Activated CD8-positive, alpha-beta T cell treated with anti-CD3 and anti-CD28 coated beads, Interleukin-2, amount 10 ng/mL, durations not matched to agents 7 days and 5 days (primary cell): Measurements from ENCODE around the gene SFXN3. TPM values are rescaled to one million over a fixed set of nuclear protein-coding genes. Genes with fewer than 3 reads are reported as not detected.
"Not testable (repeated sequence)": the region's sequence is repeated elsewhere in the genome, so short reads cannot be mapped to it uniquely, and the experiment has no call there.

ENCODE experiments used
- ATAC-seq: fragments of 150-1000 bp; cut with Tn5 transposase; one replicate; pipeline ENCODE4 v1.10.0; 2021; ENCODE audit warnings: moderate library complexity
- CTCF ChIA-PET: fragments of 350-600 bp; sonication (Branson Sonifier 250); formaldehyde crosslinking; loops from one replicate; lab custom pipeline; 2021; ENCODE audit warnings: antibody characterized with exemption; lab: Charles Lee
- POLR2A ChIA-PET: fragments of 350-600 bp; sonication (Branson Sonifier 250); formaldehyde crosslinking; loops from one replicate; lab custom pipeline; 2021; ENCODE audit warnings: antibody characterized with exemption; lab: Charles Lee
- DNase-seq: peaks from one replicate; pipeline ENCODE4 v3.0.0-alpha.2; 2020
- H3K27ac Mint-ChIP-seq: one replicate; pipeline ENCODE4 v1.8.0; 2021; ENCODE audit warnings: mild to moderate bottlenecking, mixed read lengths
- H3K27me3 Mint-ChIP-seq: one replicate; pipeline ENCODE4 v1.8.0; 2021; ENCODE audit warnings: low read depth, mixed read lengths
- H3K36me3 Mint-ChIP-seq: one replicate; pipeline ENCODE4 v1.8.0; 2021; ENCODE audit warnings: low read depth, mixed read lengths
- H3K4me1 Mint-ChIP-seq: one replicate; pipeline ENCODE4 v1.8.0; 2021; ENCODE audit warnings: low read depth, mixed read lengths
- H3K4me3 Mint-ChIP-seq: one replicate; pipeline ENCODE4 v1.8.0; 2021; ENCODE audit warnings: mild to moderate bottlenecking, mixed read lengths
- H3K9me3 Mint-ChIP-seq: one replicate; pipeline ENCODE4 v1.8.0; 2022; ENCODE audit warnings: mixed read lengths; ENCODE audit not compliant: insufficient read depth
- total RNA-seq, 2 experiments: library from RNA; stranded (reverse); gene quantifications; one replicate each; pipeline ENCODE4 v1.2.3, GENCODE V29; 2021

SFXN3 gene
- total RNA-seq, 2 experiments from 2014 or later: 24.7 to 24.8 TPM

DNA sequence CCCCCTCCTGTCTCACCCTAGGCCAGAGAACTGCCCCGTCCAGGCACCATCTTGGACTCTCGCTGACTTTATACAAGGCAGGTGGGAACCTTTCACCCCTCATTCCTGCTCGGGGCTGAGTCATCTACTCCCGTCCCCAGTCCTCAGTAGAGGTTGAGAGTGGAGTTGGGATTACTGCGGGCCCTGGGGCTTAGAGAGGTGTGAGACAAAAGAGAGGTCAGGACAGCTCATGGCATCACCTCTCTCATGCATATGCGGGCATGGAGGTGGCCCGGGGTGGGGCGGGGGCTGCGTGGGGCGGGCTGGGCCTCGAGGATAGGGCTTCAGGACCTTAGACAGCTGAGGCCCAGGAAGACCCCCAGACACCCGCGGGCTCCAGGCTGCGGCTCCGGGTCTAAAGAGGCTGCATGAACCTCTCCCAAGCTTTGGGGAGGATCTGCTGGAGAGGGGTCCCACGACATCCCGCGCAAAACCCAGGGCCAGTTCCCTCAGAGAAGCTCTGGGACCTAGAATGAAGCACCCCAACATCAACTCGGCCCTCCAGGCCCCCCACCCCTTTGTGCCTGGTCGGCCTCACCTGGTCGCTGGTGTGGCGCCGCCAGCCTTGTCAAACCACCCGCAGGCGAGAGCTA lies 422 bp upstream of the SFXN3 start:
- Mint-ChIP-seq H3K27ac (peak overlapping the region; percentile 90), H3K4me1 (peaks cover 20% of the 10 kb centered on the region), H3K9me3 (no peaks in the 10 kb centered on the region), H3K27me3 (peaks cover 17% of the 10 kb centered on the region), H3K4me3 (peak overlapping the region; percentile 79), H3K36me3 (peaks cover 2% of the 10 kb centered on the region)
- ChIA-PET POLR2A (interaction anchor here (0.6 to 1.6 kb wide), 4 partner anchors 11 to 65 kb away, joined by 3 to 5 read pairs (median 4); no protein-coding TSS in a partner anchor), CTCF (interaction anchor here (1.0 to 14.0 kb wide), 12 partner anchors 10 to 117 kb away, joined by 3 to 169 read pairs (median 10); no protein-coding TSS in a partner anchor)
- DNase-seq (no peak), ATAC-seq (no peak)

- peaks cover 17% of the 10 kb centered on the region for H3K27me3 Mint-ChIP-seq
- peak; percentile 85 for DNase-seq
- H3K27ac Mint-ChIP-seq: peak overlapping the region; percentile 93
- CTCF ChIA-PET: interaction anchor here (1.2 to 14.0 kb wide), 10 partner anchors 8 to 110 kb away, joined by 4 to 169 read pairs (median 14); no protein-coding TSS in a partner anchor
- no peaks in the 10 kb centered on the region for H3K9me3 Mint-ChIP-seq
- H3K4me3 Mint-ChIP-seq: peak overlapping the region; percentile 79
- POLR2A ChIA-PET: interaction anchor here (0.8 to 1.6 kb wide), 3 partner anchors 9 to 64 kb away, joined by 3 to 5 read pairs (median 4); no protein-coding TSS in a partner anchor
- peak; percentile 54 for ATAC-seq
- H3K4me1 Mint-ChIP-seq: peaks cover 20% of the 10 kb centered on the region
- peaks cover 13% of the 10 kb centered on the region for H3K36me3 Mint-ChIP-seq
Observed at GRCh38 chr10:101031796-101032636, 982 bp downstream of the SFXN3 start.

- H3K27me3 Mint-ChIP-seq: peaks cover 15% of the 10 kb centered on the region
- H3K27ac Mint-ChIP-seq: peak overlapping the region; percentile 93
- peaks cover 19% of the 10 kb centered on the region for H3K36me3 Mint-ChIP-seq
- H3K4me3 Mint-ChIP-seq: peak overlapping the region; percentile 79
- H3K4me1 Mint-ChIP-seq: peaks cover 20% of the 10 kb centered on the region
- POLR2A ChIA-PET: no interaction called here
- ATAC-seq (peak; percentile 47), DNase-seq (peak; percentile 67)
- H3K9me3 Mint-ChIP-seq: no peaks in the 10 kb centered on the region
- CTCF ChIA-PET: interaction anchor here (1.2 to 14.0 kb wide), 8 partner anchors 9 to 109 kb away, joined by 4 to 169 read pairs (median 16); no protein-coding TSS in a partner anchor
Observed at GRCh38 chr10:101032637-101033224, 1.7 kb downstream of the SFXN3 start.

DNA sequence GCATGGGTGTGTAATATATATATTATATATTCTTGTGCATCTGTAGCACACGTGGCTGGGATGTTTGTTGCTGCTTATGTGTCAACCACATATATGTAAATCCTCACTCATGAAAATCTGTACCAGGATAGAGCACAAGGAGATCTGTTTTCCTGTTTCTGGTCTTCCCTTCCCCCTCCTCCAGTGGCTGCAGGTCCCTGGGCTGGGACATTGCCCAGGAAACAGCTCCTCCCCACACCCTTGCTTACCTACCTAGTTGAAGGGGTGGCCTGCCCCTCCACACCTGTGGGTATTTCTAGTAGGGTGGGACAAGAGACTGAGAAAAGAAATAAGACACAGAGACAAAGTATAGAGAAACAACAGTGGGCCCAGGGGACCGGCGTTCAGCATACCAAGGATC lies 2.2 kb downstream of the SFXN3 start:
- Mint-ChIP-seq H3K4me1 (peaks cover 20% of the 10 kb centered on the region), H3K9me3 (no peaks in the 10 kb centered on the region), H3K36me3 (peaks cover 24% of the 10 kb centered on the region), H3K27me3 (peaks cover 12% of the 10 kb centered on the region), H3K4me3 (peak overlapping the region; percentile 12), H3K27ac (no peak overlapping the region)
- CTCF ChIA-PET: interaction anchor here (1.5 to 14.0 kb wide), 4 partner anchors 16 to 36 kb away, joined by 5 to 169 read pairs (median 27); no protein-coding TSS in a partner anchor
- ATAC-seq (no peak), DNase-seq (no peak)
- POLR2A ChIA-PET: no interaction called here

DNA sequence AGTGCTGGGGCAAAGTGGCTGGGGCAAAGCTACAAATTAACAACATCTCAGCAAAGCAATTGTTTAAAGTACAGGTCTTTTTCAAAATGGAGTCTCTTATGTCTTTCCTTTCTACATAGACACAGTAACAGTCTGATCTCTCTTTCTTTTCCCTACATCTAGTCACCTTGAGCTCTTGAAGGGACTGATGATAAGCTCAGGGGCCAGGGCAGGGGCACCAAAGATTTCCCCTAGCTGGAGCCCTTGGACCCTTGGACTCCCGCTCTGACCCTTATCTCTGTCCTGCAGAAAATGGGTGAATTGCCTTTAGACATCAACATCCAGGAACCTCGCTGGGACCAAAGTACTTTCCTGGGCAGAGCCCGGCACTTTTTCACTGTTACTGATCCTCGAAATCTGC lies 3.4 kb downstream of the SFXN3 start:
- peaks cover 20% of the 10 kb centered on the region for H3K4me1 Mint-ChIP-seq

GRCh38 chr10:101035314-101035713 lies 4.3 kb downstream of the SFXN3 start:
- ATAC-seq (no peak), DNase-seq (no peak)
- Mint-ChIP-seq H3K27me3 (no peaks in the 10 kb centered on the region), H3K36me3 (peaks cover 29% of the 10 kb centered on the region), H3K27ac (no peak overlapping the region), H3K9me3 (no peaks in the 10 kb centered on the region), H3K4me1 (peaks cover 20% of the 10 kb centered on the region), H3K4me3 (no peak overlapping the region)
- CTCF ChIA-PET: interaction anchor here (1.0 to 14.0 kb wide), 4 partner anchors 8 to 24 kb away, joined by 3 to 169 read pairs (median 4); no protein-coding TSS in a partner anchor
- POLR2A ChIA-PET: interaction anchor here (0.6 to 1.1 kb wide), 4 partner anchors 8 to 38 kb away, joined by 3 to 5 read pairs (median 4); no protein-coding TSS in a partner anchor

More for the DNA sequence above, 3.4 kb downstream of the SFXN3 start:
- H3K27me3 Mint-ChIP-seq, ATAC-seq, DNase-seq, H3K27ac Mint-ChIP-seq, H3K4me3 Mint-ChIP-seq, H3K9me3 Mint-ChIP-seq: not testable (repeated sequence)
- H3K36me3 Mint-ChIP-seq: peaks cover 29% of the 10 kb centered on the region
- ChIA-PET CTCF (interaction anchor here (0.8 to 14.0 kb wide), 6 partner anchors 9 to 36 kb away, joined by 3 to 169 read pairs (median 4); no protein-coding TSS in a partner anchor), POLR2A (interaction anchor here (0.9 to 1.1 kb wide), 3 partner anchors 9 to 28 kb away, joined by 3 to 5 read pairs (median 3); no protein-coding TSS in a partner anchor)

DNA sequence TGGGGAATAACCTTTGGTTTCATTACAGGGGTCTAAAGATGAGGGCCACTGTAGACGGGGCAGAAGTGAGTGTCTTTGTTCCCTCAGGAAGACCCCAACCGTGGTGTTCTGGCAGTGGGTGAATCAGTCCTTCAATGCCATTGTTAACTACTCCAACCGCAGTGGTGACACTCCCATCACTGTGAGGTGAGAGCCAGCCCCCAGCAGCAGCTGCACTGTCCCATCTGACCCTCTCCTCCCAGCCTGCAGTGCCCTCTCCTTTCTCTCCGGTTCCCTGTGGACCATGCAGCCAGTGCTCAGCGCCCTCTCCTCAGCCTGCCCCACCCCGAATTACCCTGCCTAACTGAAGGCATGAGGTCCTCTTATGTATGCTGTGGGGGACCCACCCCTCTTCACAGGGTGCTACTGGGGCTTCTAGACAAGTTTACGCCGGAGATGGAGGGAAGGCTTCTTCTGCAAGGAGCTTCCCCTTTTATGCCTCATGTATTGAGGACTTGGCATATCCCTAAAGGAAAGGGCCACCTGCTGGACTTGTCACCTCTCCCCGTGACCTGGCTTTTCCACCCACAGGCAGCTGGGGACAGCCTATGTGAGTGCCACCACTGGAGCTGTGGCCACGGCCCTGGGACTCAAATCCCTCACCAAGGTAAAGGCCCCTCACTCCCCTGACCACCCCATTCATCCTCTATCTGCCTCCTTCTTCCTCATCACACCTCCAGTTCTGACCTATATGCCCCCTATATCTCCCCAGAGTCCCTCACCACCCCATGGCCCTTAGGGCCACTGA lies 5.1 kb downstream of the SFXN3 start:
- Mint-ChIP-seq H3K27me3 (no peaks in the 10 kb centered on the region), H3K4me3 (no peak overlapping the region), H3K36me3 (peaks cover 29% of the 10 kb centered on the region), H3K4me1 (peaks cover 21% of the 10 kb centered on the region), H3K9me3 (no peaks in the 10 kb centered on the region), H3K27ac (no peak overlapping the region)
- CTCF ChIA-PET: interaction anchor here (14.0 kb wide), 1 partner anchor 19 kb away, joined by 169 read pairs; no protein-coding TSS in a partner anchor
- ATAC-seq (no peak), DNase-seq (no peak)
- POLR2A ChIA-PET: no interaction called here

DNA sequence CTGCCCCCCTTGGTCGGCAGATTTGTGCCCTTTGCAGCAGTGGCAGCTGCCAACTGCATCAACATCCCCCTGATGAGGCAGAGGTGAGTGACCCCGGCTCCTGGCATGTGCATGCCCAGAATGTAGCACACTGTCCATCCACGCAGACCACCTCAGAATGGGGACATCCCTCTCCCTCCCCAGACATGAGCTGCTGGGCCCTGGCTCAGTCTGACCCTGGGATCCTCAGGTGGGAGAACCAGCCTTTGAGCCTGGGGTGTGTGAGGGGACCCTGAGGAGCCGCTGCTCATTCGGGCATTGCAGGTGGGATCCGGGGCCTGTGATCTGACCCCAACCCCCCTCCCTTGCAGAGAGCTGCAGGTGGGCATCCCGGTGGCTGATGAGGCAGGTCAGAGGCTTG lies 5.7 kb downstream of the SFXN3 start:
- ATAC-seq (no peak), DNase-seq (no peak)
- Mint-ChIP-seq H3K27me3 (no peaks in the 10 kb centered on the region), H3K9me3 (no peaks in the 10 kb centered on the region), H3K4me1 (peaks cover 23% of the 10 kb centered on the region), H3K27ac (no peak overlapping the region), H3K36me3 (peaks cover 29% of the 10 kb centered on the region), H3K4me3 (no peak overlapping the region)
- ChIA-PET CTCF (interaction anchor here (7.7 to 14.0 kb wide), 2 partner anchors 20 to 27 kb away, joined by 169 to 235 read pairs; partner anchors contain the start of gene KAZALD1), POLR2A (no interaction called here)

DNA sequence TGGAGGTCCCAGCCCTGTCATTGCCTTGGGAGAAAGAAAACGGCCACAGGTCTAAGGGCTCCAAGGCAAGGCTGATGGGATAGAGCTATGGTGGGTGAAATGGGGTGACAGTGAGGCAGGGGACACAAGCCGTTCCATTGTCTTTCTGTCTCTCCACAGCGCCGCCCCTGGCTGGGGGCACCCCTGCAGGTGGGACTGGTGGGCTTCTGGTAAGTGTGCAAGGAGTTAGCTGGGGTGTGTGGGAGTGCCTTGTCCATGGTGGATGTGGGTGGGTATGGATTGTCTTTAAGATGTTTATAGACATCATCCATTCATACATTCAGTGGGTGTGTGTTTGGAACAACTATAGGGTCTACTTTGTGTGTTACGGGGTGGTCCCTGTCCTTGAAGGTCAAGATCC lies 7.5 kb downstream of the SFXN3 start:
- peaks cover 2% of the 10 kb centered on the region for H3K27me3 Mint-ChIP-seq
- CTCF ChIA-PET: interaction anchor here (0.9 to 14.0 kb wide), 5 partner anchors 10 to 103 kb away, joined by 3 to 235 read pairs (median 48); partner anchors contain the start of gene KAZALD1
- H3K9me3 Mint-ChIP-seq: no peaks in the 10 kb centered on the region
- peaks cover 29% of the 10 kb centered on the region for H3K36me3 Mint-ChIP-seq
- POLR2A ChIA-PET: no interaction called here
- H3K4me1 Mint-ChIP-seq: peaks cover 29% of the 10 kb centered on the region
- H3K4me3 Mint-ChIP-seq: no peak overlapping the region
- no peak for ATAC-seq
- DNase-seq: no peak
- no peak overlapping the region for H3K27ac Mint-ChIP-seq

DNA sequence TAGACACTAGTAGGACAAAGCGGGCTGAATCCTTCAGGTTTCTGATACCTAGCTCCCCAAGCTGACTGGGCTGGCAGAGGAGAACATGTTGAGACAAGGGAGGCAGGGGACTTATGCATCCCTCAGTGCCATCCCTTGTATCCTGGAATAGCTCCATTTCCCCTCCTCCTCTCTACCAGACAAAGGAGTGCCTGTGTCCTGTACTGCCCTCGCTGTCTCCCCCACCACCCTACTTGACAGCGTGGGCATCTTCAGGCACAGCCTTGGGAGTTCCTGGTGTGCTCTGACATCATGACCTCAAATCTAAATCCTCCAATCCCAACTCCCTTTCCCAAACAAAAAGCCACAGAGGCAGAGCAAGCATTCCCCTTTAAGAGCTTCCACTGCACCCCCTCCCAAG lies 9.0 kb downstream of the SFXN3 start:
- ATAC-seq: no peak
- Mint-ChIP-seq H3K36me3 (peaks cover 29% of the 10 kb centered on the region), H3K4me1 (peaks cover 31% of the 10 kb centered on the region), H3K4me3 (no peak overlapping the region), H3K27ac (no peak overlapping the region), H3K27me3 (peaks cover 12% of the 10 kb centered on the region), H3K9me3 (no peaks in the 10 kb centered on the region)
- CTCF ChIA-PET: interaction anchor here (1.0 to 7.7 kb wide), 5 partner anchors 9 to 102 kb away, joined by 4 to 235 read pairs (median 7); partner anchors contain the start of genes KAZALD1, PDZD7 and SFXN3
- POLR2A ChIA-PET: no interaction called here
- DNase-seq: no peak
